Vagina (tissue), 2 donors: ENCODE measurements around the gene KDM4D.

Experiments used
- CTCF ChIP-seq, 3 experiments: fragments of 450-650 bp in 2 of 3; fragments of 200-600 bp in 1 of 3; sonication (generic) in 1 of 3; IDR thresholded peaks; one replicate each; pipeline ENCODE4 v1.5.1; 2017 to 2019; ENCODE audit warnings: antibody characterized with exemption in 3 of 3, mild to moderate bottlenecking in 2 of 3, moderate library complexity in 2 of 3
- POLR2A ChIP-seq, 2 donors: fragments of 450-650 bp; IDR thresholded peaks; one replicate each; pipeline ENCODE4 v1.6.1; 2017; ENCODE audit warnings: antibody characterized with exemption in 2 of 2, mild to moderate bottlenecking in 2 of 2, moderate library complexity in 2 of 2
- POLR2AphosphoS5 ChIP-seq, 2 donors: sonication (generic); formaldehyde crosslinking; IDR thresholded peaks; one replicate each; pipeline ENCODE4 v1.9.0; 2017; ENCODE audit warnings: antibody characterized with exemption in 2 of 2, mild to moderate bottlenecking in 2 of 2, low read depth in 1 of 2; ENCODE audit not compliant: insufficient read depth in 1 of 2

GRCh38 chr11:94933223-94934130 is 40.0 kb upstream of the KDM4D start:
- TF ChIP-seq CTCF (IDR thresholded peaks at IDR 0.05) (no peak), POLR2A (IDR thresholded peaks at IDR 0.05) (no peak), POLR2AphosphoS5 (IDR thresholded peaks at IDR 0.05; ENCODE audit: insufficient read depth in 1 of 2, low read depth in 1 of 2) (no peak)
